Left renal pelvis (tissue), 4 donors: ENCODE measurements around the gene ARHGAP8. TPM values are rescaled to one million over a fixed set of nuclear protein-coding genes. Genes with fewer than 3 reads are reported as not detected.

Source experiments
- DNase-seq, 4 donors: peaks; one replicate each; pipeline ENCODE4 v3.0.0-alpha.2; 2013; ENCODE audit warnings: low read depth in 4 of 4, low spot score in 3 of 4
- polyA plus RNA-seq, 4 donors: library from polyadenylated mRNA; unstranded; fragments of 120-200 nt; gene quantifications; one replicate each; pipeline ENCODE4 v1.2.1, GENCODE V29; 2013; ENCODE audit not compliant: insufficient read length in 4 of 4

The ARHGAP8 gene
- polyA plus RNA-seq, 4 donors = 2.3 to 59.3 (median 25.2) TPM

DNA sequence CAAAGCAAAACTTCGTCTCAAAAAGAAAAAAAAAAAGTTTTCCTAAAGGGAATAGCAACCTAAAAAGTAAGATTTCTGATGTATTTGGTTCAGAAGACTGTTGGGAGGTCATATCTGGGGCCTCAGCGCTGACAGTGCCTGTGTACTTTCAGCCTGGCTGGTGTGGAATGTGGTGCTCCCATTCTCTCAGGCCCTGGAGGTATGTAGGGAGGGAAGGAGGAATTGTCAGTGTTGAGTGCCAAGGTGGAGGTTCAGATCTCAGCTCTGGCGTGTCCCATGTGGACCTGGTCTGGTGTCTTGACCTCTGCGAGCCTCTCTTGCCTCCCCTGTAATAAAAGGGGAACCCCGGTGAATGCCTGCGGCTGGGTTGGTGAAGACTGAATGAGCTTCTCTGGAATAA, 28.0 kb upstream of the ARHGAP8 start:
- DNase-seq = no peak

GRCh38 chr22:44724859-44725258, 27.5 kb upstream of the ARHGAP8 start:
- DNase-seq = no peak

GRCh38 chr22:44726439-44726838, 25.9 kb upstream of the ARHGAP8 start:
- no peak for DNase-seq

- DNase-seq = no peak
Observed at GRCh38 chr22:44727148-44727547, 25.2 kb upstream of the ARHGAP8 start.

- no peak for DNase-seq
Observed at GRCh38 chr22:44727709-44728108, 24.7 kb upstream of the ARHGAP8 start.

GRCh38 chr22:44728761-44729324, 23.5 kb upstream of the ARHGAP8 start:
- DNase-seq = no peak

- peak in 2 of 4 donors; percentile 64 to 70 for DNase-seq
Observed at GRCh38 chr22:44729391-44730021, 22.9 kb upstream of the ARHGAP8 start.

- DNase-seq = no peak
Observed at GRCh38 chr22:44730022-44730393, 22.4 kb upstream of the ARHGAP8 start.

DNA sequence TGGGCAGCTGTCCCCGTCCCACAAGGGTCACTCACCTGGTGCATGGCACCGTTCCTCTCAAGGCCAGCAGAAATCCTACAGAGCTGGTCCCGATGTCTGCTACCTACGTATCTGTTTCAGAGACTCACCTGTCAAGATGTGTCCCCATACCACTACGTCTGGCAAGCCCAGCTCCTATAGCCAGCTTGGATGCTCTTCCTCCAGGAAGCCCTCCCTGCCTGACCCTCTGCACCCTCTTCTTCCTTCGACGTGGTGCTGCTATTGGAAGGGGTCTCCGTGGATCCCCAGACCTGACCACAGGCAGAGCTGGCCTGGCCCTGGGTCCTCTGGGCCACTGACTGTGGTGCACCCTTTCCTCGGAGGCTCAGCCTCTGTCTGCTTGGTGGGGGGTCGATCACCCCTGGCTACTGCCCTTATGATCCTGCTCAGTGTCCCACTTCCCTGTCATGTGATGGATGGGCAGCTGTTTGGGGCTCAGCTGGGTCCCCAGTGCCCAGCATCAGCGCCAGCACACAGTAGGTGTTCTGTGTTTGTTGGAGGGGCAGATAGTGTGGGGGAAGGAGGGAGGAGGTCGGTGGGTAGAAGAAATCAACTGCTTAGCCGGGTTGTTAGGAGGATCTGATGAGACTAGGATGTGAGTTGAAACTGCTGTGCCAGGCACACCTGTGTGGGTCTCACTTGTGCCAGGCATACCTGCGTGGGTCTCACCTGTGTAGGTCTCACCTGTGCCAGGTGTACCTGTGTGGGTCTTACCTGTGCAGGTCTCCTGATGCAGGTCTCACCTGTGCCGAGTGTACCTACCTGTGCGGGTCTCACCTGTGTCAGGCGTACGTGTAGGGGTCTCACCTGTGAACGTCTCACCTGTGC, 21.7 kb upstream of the ARHGAP8 start:
- DNase-seq = no peak

DNA sequence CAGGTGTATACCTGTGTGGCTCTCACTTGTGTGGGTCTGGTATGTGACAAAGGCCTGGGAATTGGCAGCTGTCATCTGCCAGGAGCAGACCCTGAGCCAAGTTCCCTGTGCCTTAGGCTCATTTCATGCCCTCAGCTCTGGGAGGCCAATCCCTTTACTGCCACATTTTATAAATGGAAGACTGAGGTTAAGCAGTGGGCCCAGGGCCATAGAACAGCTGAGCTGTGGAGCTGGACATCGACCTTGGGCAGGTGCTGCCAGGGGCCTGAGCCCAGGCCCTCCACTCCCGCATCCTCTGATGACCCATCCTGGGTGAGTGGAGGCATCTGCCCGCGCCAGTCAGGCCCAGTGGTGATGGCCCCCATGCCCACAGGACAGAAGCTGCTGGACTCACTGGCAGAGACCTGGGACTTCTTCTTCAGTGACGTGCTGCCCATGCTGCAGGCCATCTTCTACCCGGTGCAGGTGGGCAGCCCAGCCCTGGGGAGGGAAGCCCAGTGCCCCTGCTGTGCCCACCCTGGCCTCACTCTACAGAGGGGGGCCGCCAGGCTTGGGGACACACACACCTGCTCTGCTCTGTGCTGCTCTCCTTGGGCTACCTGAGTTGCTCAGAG, 20.9 kb upstream of the ARHGAP8 start:
- DNase-seq = no peak

- no peak for DNase-seq
Observed at GRCh38 chr22:44732017-44732561, 20.3 kb upstream of the ARHGAP8 start.

DNA sequence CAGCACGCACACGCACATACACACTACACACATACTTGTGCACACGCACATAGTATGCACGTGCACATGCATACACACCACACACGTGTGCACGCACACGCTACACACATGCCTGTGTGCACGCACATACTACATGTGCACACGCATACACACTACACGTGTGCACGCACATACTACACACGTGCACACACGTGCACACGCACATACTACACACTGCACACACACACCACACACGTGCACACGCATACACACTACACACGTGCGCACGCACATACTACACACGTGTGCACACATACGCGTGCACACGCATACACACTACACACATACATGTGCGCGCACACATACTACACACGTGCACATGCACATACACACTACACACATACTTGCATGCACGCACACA, 19.7 kb upstream of the ARHGAP8 start:
- no peak for DNase-seq

- no peak for DNase-seq
Observed at GRCh38 chr22:44733426-44734106, 18.8 kb upstream of the ARHGAP8 start.

GRCh38 chr22:44734278-44734677, 18.1 kb upstream of the ARHGAP8 start:
- DNase-seq = no peak

GRCh38 chr22:44734801-44735517, 17.4 kb upstream of the ARHGAP8 start:
- DNase-seq = no peak

DNA sequence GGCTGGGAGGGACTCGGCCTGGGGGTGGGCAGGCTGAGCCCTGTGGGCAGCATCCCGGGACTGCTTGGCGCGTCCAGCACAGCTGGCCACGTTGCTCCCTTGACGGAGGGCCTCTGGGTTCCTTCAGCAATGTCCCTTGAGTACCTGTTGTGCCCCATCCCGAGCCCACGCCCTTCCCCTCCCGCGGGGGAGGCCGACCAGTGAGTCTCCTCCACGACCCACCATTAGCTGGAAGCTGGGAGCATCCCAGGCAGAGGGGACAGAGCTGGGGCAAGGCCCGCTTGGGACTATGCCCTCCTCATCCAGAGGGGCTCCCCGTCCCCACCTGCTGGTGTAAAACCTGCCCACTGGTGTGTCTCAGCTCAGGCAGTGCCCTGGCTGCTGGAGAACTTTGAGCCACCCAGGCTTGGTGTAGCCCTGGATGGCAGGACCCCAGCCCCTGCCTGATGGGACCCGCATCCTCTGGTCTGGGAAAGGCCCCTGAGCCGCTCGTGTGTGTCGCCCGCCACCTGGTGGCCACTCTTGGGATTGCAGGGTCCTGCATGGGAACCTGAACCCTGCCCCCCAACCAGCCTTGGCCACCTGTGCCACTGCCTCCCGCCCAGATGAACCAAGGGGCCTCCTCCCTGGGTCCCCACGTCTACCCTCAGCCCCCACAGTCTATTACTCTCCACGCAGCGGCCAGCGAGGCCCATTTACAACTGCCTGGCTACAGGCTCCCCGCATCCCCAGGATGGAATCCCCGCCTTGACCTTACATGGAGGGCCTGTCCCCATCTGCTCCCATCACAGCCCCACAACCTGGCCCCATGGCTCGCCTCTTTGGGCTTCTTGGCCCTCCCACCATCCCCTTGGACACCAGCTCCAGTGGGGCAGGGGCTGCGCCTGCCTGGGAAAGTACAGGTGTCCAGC, 16.6 kb upstream of the ARHGAP8 start:
- no peak for DNase-seq

DNA sequence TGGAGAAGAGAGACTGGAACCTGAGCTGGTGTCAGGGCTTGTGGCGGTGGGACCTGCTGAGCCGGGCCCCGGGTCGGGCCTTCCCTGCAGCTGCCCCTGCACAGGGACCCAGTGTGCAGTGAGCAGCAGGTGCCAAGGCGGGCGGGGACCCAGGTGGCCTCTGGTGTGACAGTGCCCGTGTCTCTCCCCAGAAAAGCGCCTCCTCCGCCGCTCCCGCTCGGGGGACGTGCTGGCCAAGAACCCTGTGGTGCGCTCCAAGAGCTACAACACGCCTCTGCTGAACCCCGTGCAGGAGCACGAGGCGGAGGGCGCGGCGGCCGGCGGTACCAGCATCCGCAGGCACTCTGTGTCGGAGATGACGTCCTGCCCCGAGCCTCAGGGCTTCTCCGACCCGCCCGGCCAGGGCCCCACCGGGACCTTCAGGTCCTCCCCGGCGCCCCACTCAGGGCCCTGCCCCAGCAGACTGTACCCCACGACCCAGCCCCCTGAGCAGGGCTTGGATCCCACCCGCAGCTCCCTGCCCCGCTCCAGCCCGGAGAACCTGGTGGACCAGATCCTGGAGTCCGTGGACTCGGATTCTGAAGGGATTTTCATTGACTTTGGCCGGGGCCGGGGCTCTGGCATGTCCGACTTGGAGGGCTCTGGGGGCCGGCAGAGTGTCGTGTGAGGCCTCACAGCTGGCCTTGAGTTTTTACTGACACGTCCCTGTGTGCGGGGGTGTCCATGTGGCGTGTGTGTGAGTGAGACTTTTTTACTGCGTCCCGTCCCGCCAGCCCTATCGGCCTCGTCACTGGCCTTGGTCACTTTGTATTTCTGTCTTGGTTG, 15.6 kb upstream of the ARHGAP8 start:
- DNase-seq = no peak
